ENCODE measurements around the gene PLK1.

Gene PLK1

GRCh38 chr16:23640931-23641765 is 37.5 kb upstream of the PLK1 start, which contains the start of the genes DCTN5 and PALB2:
TSS of gene DCTN5 (plus strand) at chr16:23641466. CDS start at chr16:23641543, 77 bp downstream.
TSS of gene PALB2 (minus strand) at chr16:23641310. CDS start at chr16:23641157, 153 bp downstream.
- Histone ChIP-seq H3K36me3 (peaks cover 17% of the 10 kb centered on the region), H3K4me3 (ENCODE audit: low read depth, low read length) (peak within 1 kb of the TSS; percentile 100), H3K9me3 (no peaks in the 10 kb centered on the region), H3K27me3 (no peaks in the 10 kb centered on the region), H3K4me1 (no peaks in the 10 kb centered on the region)
- peak; percentile 95 for DNase-seq
- no peak for TF ChIP-seq CTCF (IDR thresholded peaks at IDR 0.05; ENCODE audit: low read depth, low read length)

- Histone ChIP-seq H3K36me3 (peaks cover 20% of the 10 kb centered on the region), H3K27me3 (no peaks in the 10 kb centered on the region), H3K4me1 (no peaks in the 10 kb centered on the region), H3K4me3 (ENCODE audit: low read depth, low read length) (peak overlapping the region; percentile 100), H3K9me3 (no peaks in the 10 kb centered on the region)
- no peak for DNase-seq
- no peak for TF ChIP-seq CTCF (IDR thresholded peaks at IDR 0.05; ENCODE audit: low read depth, low read length)
Observed at GRCh38 chr16:23642246-23642774, 36.4 kb upstream of the PLK1 start.

GRCh38 chr16:23650674-23651416 is 27.8 kb upstream of the PLK1 start:
- H3K9me3 ChIP-seq, result no peaks in the 10 kb centered on the region
- no peaks in the 10 kb centered on the region for H3K27me3 ChIP-seq
- TF ChIP-seq CTCF (IDR thresholded peaks at IDR 0.05; ENCODE audit: low read depth, low read length), result no peak
- peaks cover 46% of the 10 kb centered on the region for H3K36me3 ChIP-seq
- no peak for DNase-seq
- no peaks in the 10 kb centered on the region for H3K4me1 ChIP-seq
- no peak overlapping the region for H3K4me3 ChIP-seq (ENCODE audit: low read depth, low read length)

- Histone ChIP-seq H3K9me3 (no peaks in the 10 kb centered on the region), H3K4me1 (no peaks in the 10 kb centered on the region), H3K27me3 (no peaks in the 10 kb centered on the region), H3K4me3 (ENCODE audit: low read depth, low read length) (no peak overlapping the region), H3K36me3 (peaks cover 40% of the 10 kb centered on the region)
- no peak for TF ChIP-seq CTCF (IDR thresholded peaks at IDR 0.05; ENCODE audit: low read depth, low read length)
- DNase-seq, result no peak
Observed at GRCh38 chr16:23651943-23652468, 26.7 kb upstream of the PLK1 start.

GRCh38 chr16:23663918-23664317 is 14.8 kb upstream of the PLK1 start:
- no peak overlapping the region for H3K4me3 ChIP-seq (ENCODE audit: low read depth, low read length)
- DNase-seq, result no peak
- H3K27me3 ChIP-seq, result no peaks in the 10 kb centered on the region
- H3K9me3 ChIP-seq, result no peaks in the 10 kb centered on the region
- peaks cover 80% of the 10 kb centered on the region for H3K36me3 ChIP-seq
- H3K4me1 ChIP-seq, result no peaks in the 10 kb centered on the region
- no peak for TF ChIP-seq CTCF (IDR thresholded peaks at IDR 0.05; ENCODE audit: low read depth, low read length)
